GM19438 (cell line): ENCODE measurements around the gene VTI1A.
"Not testable (repeated sequence)": the region's sequence is repeated elsewhere in the genome, so short reads cannot be mapped to it uniquely, and the experiment has no call there.

Experiments used
- ATAC-seq: cut with Tn5 transposase; IDR thresholded peaks from one replicate; pipeline ENCODE4 v1.9.1; 2021; ENCODE audit warnings: low read depth; ENCODE audit not compliant: unreplicated experiment

The VTI1A gene

GRCh38 chr10:112583236-112583939 lies 136.4 kb downstream of the VTI1A start:
- no peak for ATAC-seq

- ATAC-seq, result no peak
Measured at GRCh38 chr10:112584276-112584675, 137.3 kb downstream of the VTI1A start.

DNA sequence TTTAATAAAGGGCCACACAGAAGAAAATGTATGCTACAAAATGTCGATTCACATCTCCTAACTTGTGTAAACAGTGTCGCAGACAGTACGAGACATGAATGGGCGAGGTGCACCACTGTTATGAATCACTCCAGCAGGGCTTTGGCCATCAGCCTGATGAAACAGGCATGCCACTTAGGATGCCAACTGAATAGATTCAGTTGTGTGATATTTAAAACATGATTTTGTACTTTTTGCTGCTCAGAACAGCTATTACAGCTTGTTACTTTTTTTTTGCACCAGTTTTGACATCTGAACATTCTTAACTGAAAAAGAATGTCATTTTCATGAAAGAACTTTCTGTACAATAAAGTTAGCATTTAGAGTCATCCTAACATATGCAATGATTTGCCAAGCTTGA lies 138.1 kb downstream of the VTI1A start:
- no peak for ATAC-seq

- ATAC-seq, result no peak
Measured at GRCh38 chr10:112585960-112586359, 138.9 kb downstream of the VTI1A start.

- no peak for ATAC-seq
Measured at GRCh38 chr10:112587729-112588128, 140.7 kb downstream of the VTI1A start.

- ATAC-seq, result no peak
Measured at GRCh38 chr10:112588225-112588990, 141.4 kb downstream of the VTI1A start.

DNA sequence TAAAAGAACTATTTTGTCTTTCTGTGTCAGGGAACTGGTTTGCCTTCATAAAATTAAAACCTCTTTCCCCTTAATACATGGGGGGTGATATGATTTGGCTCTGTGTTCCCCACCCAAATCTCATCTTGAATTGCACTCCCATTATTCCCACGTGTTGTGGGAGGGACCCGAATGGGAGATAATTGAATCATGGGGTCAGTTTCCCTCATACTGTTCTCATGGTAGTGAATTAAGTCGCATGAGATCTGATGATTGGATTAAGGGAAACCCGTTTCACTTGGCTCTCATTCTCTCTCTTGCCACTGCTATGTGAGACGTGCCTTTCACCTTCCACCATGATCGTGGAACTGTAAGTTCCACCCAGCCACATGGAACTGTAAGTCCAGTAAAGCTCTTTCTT lies 142.1 kb downstream of the VTI1A start:
- ATAC-seq, result no peak

DNA sequence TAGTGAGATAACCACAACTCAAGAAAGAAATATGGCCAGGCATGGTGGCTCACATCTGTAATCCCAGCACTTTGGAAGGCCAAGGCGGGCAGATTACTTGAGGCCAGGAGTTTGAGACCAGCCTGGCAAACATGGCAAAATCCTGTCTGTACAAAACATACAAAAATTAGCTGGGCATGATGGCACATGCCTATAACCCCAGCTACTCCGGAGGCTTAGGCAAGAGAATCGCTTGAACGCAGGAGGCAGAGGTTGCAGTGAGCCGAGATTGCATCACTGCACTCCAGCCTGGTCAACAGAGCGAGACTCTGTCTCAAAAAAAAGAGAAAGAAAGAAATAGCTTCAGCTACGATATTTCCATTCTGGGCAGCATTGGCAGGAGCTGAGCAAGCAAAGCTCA lies 143.8 kb downstream of the VTI1A start:
- not testable (repeated sequence) for ATAC-seq

GRCh38 chr10:112593023-112593422 lies 146.0 kb downstream of the VTI1A start:
- no peak for ATAC-seq

- no peak for ATAC-seq
Measured at GRCh38 chr10:112601214-112602090, 154.4 kb downstream of the VTI1A start.

- no peak for ATAC-seq
Measured at GRCh38 chr10:112603062-112603461, 156.0 kb downstream of the VTI1A start.

GRCh38 chr10:112605063-112605462 lies 158.0 kb downstream of the VTI1A start:
- ATAC-seq, result no peak

- ATAC-seq, result no peak
Measured at GRCh38 chr10:112607506-112607905, 160.5 kb downstream of the VTI1A start.

DNA sequence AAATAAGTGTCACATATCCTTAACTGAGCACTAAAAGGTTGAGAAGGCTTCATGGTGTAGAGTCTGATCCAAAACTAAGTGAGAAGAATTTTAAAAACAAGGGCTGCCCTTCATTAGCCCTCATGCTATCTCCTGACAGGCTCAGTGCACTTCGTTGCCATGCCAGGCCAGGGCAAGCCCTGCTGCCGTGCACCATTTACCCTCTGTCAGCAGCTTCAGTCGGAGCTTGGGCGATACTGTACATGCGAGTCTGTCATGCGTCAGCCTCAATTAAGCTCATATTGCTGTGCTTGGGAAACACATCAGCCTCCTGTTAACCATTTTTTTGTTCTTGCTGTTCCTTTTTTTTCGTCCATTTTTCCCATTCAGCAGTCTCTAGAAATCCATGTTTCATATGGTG lies 166.6 kb downstream of the VTI1A start:
- ATAC-seq, result no peak

- ATAC-seq, result no peak
Measured at GRCh38 chr10:112614072-112614471, 167.1 kb downstream of the VTI1A start.

DNA sequence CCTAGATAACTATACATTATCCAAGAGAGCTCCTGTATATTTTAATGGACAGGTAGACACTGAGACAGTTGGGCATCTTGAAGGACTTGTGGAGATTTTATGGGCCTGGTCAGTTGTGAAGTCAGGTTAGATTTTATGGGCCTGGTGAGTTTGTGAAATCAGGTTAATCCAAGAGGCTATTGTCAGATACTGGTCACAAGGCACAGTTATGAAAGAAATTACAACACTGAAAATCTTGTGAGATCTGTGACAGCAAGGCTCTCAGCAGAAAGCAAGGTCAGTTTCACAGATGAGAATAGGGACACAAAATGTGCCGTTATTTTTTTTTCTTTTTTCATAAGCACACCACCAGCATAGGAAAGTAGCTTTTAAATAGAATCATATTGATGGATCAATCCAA lies 167.6 kb downstream of the VTI1A start:
- no peak for ATAC-seq

DNA sequence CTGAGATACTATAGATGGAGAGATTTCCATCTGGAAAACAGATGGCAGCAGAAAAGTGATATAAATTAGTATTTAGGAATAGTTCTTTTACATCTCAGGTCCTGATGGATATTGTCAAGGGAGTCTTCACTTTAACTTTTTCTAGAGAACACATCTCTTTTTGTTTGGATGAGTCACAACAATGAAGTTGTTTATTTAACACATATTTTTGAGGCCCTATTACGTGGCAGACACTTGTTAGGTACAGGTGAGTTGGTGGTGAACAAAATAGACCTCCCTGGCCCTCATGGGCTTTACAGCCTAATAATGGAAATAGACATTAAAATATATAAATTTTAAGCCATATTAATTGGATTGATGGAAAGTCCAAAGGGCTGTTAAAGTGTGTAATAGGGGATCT lies 168.3 kb downstream of the VTI1A start:
- ATAC-seq, result no peak

- no peak for ATAC-seq
Measured at GRCh38 chr10:112616647-112617046, 169.6 kb downstream of the VTI1A start.

DNA sequence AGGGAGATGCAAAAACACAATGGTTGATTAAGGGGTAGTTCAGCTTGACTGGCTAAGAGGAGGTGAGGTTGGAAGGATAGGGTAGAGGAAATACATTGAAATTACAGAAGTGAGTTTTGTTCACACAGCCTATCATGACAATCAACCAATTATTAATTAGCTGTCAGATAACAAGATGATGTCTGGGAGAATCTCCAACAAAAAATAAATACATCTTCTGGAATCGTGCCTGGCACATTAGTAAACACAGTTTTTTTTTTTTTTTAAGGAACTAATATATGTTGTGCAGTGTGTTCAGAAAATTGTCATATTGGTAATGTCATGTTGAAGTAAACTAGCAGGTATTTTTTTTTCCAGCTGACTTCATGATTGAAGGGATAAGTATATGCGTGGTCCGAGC lies 171.8 kb downstream of the VTI1A start:
- no peak for ATAC-seq

GRCh38 chr10:112619556-112619955 lies 172.5 kb downstream of the VTI1A start:
- no peak for ATAC-seq

- no peak for ATAC-seq
Measured at GRCh38 chr10:112622786-112623185, 175.8 kb downstream of the VTI1A start.
